Lower leg skin (tissue), 4 donors: Measurements from ENCODE around the gene ZNF232. TPM values are rescaled to one million over a fixed set of nuclear protein-coding genes. Genes with fewer than 3 reads are reported as not detected.
"Not testable (repeated sequence)": the region's sequence is repeated elsewhere in the genome, so short reads cannot be mapped to it uniquely, and the experiment has no call there.

ENCODE experiments used
- DNase-seq, 2 donors: peaks; one replicate each; pipeline ENCODE4 v3.0.0-alpha.2; 2019; ENCODE audit warnings: low spot score in 2 of 2
- H3K4me3 ChIP-seq: fragments of 200-600 bp; sonication (generic); 2 replicates; pipeline ENCODE4 v1.5.1; 2017; ENCODE audit warnings: mild to moderate bottlenecking, low read depth; ENCODE audit not compliant: poor library complexity, severe bottlenecking
- POLR2A ChIP-seq, 2 donors: fragments of 450-650 bp; IDR thresholded peaks; one replicate each; pipeline ENCODE4 v1.6.1; 2016 to 2017; ENCODE audit warnings: antibody characterized with exemption in 2 of 2, mild to moderate bottlenecking in 1 of 2, moderate library complexity in 1 of 2
- WGBS, 2 donors: methylation state at CpG; one replicate each; pipeline ENCODE4 v1.1.5; 2018; 5-methylcytosine and 5-hydroxymethylcytosine counted together
- intact Hi-C: fragments of 100-400 bp; cut with DNase I; formaldehyde crosslinking; loops from one replicate; pipeline ENCODE4 v1.15.0; 2023; ENCODE audit warnings: low total_unique reads
- total RNA-seq, 4 donors: library from RNA; depleted of rRNA; stranded (reverse); fragments of >200 nt; gene quantifications; one replicate each; pipeline ENCODE4 v1.1.0, GENCODE V29; 2016
- TF ChIP-seq, protein P1 (sequence below), 3 donors: fragments of 450-650 bp; IDR thresholded peaks; one replicate each; pipeline ENCODE4 v1.5.1; 2016; ENCODE audit warnings: antibody characterized with exemption in 3 of 3, mild to moderate bottlenecking in 3 of 3, moderate library complexity in 2 of 3

The ZNF232 gene
- total RNA-seq, 4 donors from 2014 or later, result 6.5 to 8.7 (median 8.6) TPM

- H3K4me3 ChIP-seq, result no peak overlapping the region
- intact Hi-C loops, result no loop called here
- WGBS, 2 donors, result 82 to 87% methylated on average over 12 to 17 of the region's 17 CpGs
- peak in 1 of 2 donors; percentile 72 for DNase-seq
- TF ChIP-seq POLR2A (IDR thresholded peaks at IDR 0.05), result no peak
- TF ChIP-seq, protein P1, sequence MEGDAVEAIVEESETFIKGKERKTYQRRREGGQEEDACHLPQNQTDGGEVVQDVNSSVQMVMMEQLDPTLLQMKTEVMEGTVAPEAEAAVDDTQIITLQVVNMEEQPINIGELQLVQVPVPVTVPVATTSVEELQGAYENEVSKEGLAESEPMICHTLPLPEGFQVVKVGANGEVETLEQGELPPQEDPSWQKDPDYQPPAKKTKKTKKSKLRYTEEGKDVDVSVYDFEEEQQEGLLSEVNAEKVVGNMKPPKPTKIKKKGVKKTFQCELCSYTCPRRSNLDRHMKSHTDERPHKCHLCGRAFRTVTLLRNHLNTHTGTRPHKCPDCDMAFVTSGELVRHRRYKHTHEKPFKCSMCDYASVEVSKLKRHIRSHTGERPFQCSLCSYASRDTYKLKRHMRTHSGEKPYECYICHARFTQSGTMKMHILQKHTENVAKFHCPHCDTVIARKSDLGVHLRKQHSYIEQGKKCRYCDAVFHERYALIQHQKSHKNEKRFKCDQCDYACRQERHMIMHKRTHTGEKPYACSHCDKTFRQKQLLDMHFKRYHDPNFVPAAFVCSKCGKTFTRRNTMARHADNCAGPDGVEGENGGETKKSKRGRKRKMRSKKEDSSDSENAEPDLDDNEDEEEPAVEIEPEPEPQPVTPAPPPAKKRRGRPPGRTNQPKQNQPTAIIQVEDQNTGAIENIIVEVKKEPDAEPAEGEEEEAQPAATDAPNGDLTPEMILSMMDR (IDR thresholded peaks at IDR 0.05), result no peak
Measured at GRCh38 chr17:5126719-5127488, 15.2 kb upstream of the ZNF232 start.

- H3K4me3 ChIP-seq, intact Hi-C loops: not testable (repeated sequence)
- peak; percentile 3 to 49 for DNase-seq
- WGBS, 2 donors, result 72 to 73% methylated on average over 7 of the region's 7 CpGs
Measured at GRCh38 chr17:5124896-5125295, 13.2 kb upstream of the ZNF232 start.

DNA sequence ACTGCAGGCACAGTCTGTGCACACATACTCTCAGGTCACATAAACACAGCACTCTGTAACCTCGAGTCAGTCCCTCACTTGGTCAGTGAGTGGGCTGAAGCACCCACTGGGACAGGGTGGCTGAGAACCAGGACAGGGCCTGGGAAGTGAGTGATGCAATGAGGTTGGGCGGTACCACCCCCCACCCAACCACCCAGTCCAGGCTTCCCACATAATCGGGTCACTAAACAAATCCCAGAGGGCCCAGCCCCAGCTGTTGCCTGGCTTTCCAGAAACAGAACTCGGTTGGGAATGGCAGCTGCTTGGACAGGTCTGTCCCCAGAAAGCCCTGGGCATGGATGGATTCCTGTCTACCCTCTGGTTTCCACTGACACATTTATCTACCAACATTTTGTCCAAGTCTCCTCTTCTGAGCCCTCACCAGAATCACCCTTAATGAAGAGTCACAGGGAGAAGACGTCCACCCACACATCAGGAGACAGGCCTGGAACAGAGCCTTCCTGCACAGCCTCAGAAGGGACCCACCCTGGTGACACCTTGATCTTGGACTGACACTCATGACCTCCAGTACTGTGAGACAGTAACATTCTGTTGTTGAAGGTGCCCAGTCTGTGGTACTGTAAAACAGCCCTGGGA, 12.6 kb upstream of the ZNF232 start:
- intact Hi-C loops, H3K4me3 ChIP-seq: not testable (repeated sequence)
- peak; percentile 7 to 62 for DNase-seq
- WGBS, 2 donors, result 63 to 69% methylated on average over 5 of the region's 5 CpGs

DNA sequence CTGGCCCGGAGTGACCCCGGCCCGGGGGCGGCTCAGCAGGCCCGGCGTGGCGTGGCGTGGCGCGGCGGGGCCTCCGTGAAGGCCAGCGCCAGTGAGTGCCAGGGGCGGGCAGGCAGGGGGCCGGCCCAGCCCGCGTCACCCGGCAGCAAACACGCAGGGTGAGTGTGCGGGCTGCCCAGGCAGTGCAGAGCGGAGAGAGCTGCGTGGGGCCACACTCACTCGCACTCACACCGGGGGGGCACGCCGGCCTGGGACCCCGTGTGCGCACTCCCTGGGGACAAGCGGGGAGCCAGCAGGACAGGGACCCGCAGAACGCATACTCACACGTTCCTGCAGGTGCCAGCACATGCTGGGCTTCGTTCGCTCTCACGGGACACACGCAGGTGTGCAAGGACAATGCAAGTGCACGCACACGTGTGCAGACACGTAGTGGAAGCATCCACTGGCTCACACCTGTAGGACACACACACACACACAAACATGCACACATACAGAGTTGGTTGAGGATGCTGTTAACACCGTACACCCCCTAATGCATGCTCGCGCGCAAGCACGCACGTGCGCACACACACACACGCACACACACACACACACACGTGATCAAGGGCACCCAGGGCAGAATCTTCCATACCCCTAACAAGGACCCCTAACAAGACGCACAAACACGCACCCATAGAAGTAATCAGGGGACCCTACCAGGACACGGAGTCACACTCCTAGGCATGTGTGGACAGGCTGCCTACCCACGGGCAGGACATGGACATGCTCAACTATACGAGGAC, 11.9 kb upstream of the ZNF232 start:
- no peak overlapping the region for H3K4me3 ChIP-seq
- peak in 1 of 2 donors; percentile 75 for DNase-seq
- intact Hi-C loops, result no loop called here
- TF ChIP-seq, protein P1 (IDR thresholded peaks at IDR 0.05), result no peak
- no peak for TF ChIP-seq POLR2A (IDR thresholded peaks at IDR 0.05)
- 50 to 51% methylated on average over 42 to 48 of the region's 53 CpGs for WGBS, 2 donors

GRCh38 chr17:5122586-5123342, 11.1 kb upstream of the ZNF232 start:
- WGBS, 2 donors, result 1 to 2% methylated on average over 36 to 58 of the region's 75 CpGs
- TF ChIP-seq, protein P1 (IDR thresholded peaks at IDR 0.05), result no peak
- no peak for TF ChIP-seq POLR2A (IDR thresholded peaks at IDR 0.05)
- intact Hi-C loops, result no loop called here
- peak in 1 of 2 donors; percentile 87 for DNase-seq
- H3K4me3 ChIP-seq, result peak overlapping the region; percentile 27

- H3K4me3 ChIP-seq, intact Hi-C loops: not testable (repeated sequence)
- peak in 1 of 2 donors; percentile 68 for DNase-seq
- 71 to 73% methylated on average over 7 of the region's 7 CpGs for WGBS, 2 donors
Measured at GRCh38 chr17:5122056-5122455, 10.4 kb upstream of the ZNF232 start.
